ENCODE measurements around the gene GSTA5.
"Not testable (repeated sequence)": the region's sequence is repeated elsewhere in the genome, so short reads cannot be mapped to it uniquely, and the experiment has no call there.

The GSTA5 gene

GRCh38 chr6:52840763-52841585 is at the start of gene GSTA5:
TSS of gene GSTA5 (minus strand) at chr6:52840813.
- H3K27me3 ChIP-seq (ENCODE audit: control insufficient read depth, insufficient read depth, low read length), result no peaks in the 10 kb centered on the region
- no peak within 1 kb of the TSS for H3K9ac ChIP-seq (ENCODE audit: low read depth, low read length)
- H3K36me3 ChIP-seq (ENCODE audit: control insufficient read depth, insufficient read depth, low read length), result no peaks in the 10 kb centered on the region
- no peaks in the 10 kb centered on the region for H3K4me1 ChIP-seq (ENCODE audit: control insufficient read depth, insufficient read depth, low read length)
- no peak within 1 kb of the TSS for H3K4me3 ChIP-seq (ENCODE audit: low read depth, low read length)
- H3K9me3 ChIP-seq (ENCODE audit: control insufficient read depth, insufficient read depth, low read length), result no peaks in the 10 kb centered on the region

- H3K9ac ChIP-seq (ENCODE audit: low read depth, low read length), result no peak overlapping the region
- no peak overlapping the region for H3K4me3 ChIP-seq (ENCODE audit: low read depth, low read length)
- H3K9me3 ChIP-seq (ENCODE audit: control insufficient read depth, insufficient read depth, low read length), result no peaks in the 10 kb centered on the region
- H3K27me3 ChIP-seq (ENCODE audit: control insufficient read depth, insufficient read depth, low read length), result no peaks in the 10 kb centered on the region
- no peaks in the 10 kb centered on the region for H3K4me1 ChIP-seq (ENCODE audit: control insufficient read depth, insufficient read depth, low read length)
- H3K36me3 ChIP-seq (ENCODE audit: control insufficient read depth, insufficient read depth, low read length), result no peaks in the 10 kb centered on the region
These were observed 49.4 kb upstream of the GSTA5 start for GRCh38 chr6:52890018-52890417.

GRCh38 chr6:52887910-52888524 is 47.4 kb upstream of the GSTA5 start:
- Histone ChIP-seq H3K4me1 (ENCODE audit: control insufficient read depth, insufficient read depth, low read length) (no peaks in the 10 kb centered on the region), H3K4me3 (ENCODE audit: low read depth, low read length) (no peak overlapping the region), H3K36me3 (ENCODE audit: control insufficient read depth, insufficient read depth, low read length) (no peaks in the 10 kb centered on the region), H3K27me3 (ENCODE audit: control insufficient read depth, insufficient read depth, low read length) (no peaks in the 10 kb centered on the region), H3K9ac (ENCODE audit: low read depth, low read length) (no peak overlapping the region), H3K9me3 (ENCODE audit: control insufficient read depth, insufficient read depth, low read length) (no peaks in the 10 kb centered on the region)

GRCh38 chr6:52881996-52882841 is 41.6 kb upstream of the GSTA5 start:
- peak overlapping the region; percentile 77 for H3K4me3 ChIP-seq (ENCODE audit: low read depth, low read length)
- no peaks in the 10 kb centered on the region for H3K36me3 ChIP-seq (ENCODE audit: control insufficient read depth, insufficient read depth, low read length)
- peak overlapping the region; percentile 66 for H3K9ac ChIP-seq (ENCODE audit: low read depth, low read length)
- H3K9me3 ChIP-seq (ENCODE audit: control insufficient read depth, insufficient read depth, low read length), result no peaks in the 10 kb centered on the region
- no peaks in the 10 kb centered on the region for H3K27me3 ChIP-seq (ENCODE audit: control insufficient read depth, insufficient read depth, low read length)
- no peaks in the 10 kb centered on the region for H3K4me1 ChIP-seq (ENCODE audit: control insufficient read depth, insufficient read depth, low read length)

GRCh38 chr6:52881662-52881995 is 41.0 kb upstream of the GSTA5 start:
- no peak overlapping the region for H3K9ac ChIP-seq (ENCODE audit: low read depth, low read length)
- H3K36me3 ChIP-seq (ENCODE audit: control insufficient read depth, insufficient read depth, low read length), result no peaks in the 10 kb centered on the region
- H3K4me1 ChIP-seq (ENCODE audit: control insufficient read depth, insufficient read depth, low read length), result no peaks in the 10 kb centered on the region
- H3K4me3 ChIP-seq (ENCODE audit: low read depth, low read length), result peak overlapping the region; percentile 77
- H3K9me3 ChIP-seq (ENCODE audit: control insufficient read depth, insufficient read depth, low read length), result no peaks in the 10 kb centered on the region
- no peaks in the 10 kb centered on the region for H3K27me3 ChIP-seq (ENCODE audit: control insufficient read depth, insufficient read depth, low read length)

GRCh38 chr6:52877786-52878185 is 37.2 kb upstream of the GSTA5 start:
- H3K4me3 ChIP-seq (ENCODE audit: low read depth, low read length), result no peak overlapping the region
- no peaks in the 10 kb centered on the region for H3K4me1 ChIP-seq (ENCODE audit: control insufficient read depth, insufficient read depth, low read length)
- no peaks in the 10 kb centered on the region for H3K27me3 ChIP-seq (ENCODE audit: control insufficient read depth, insufficient read depth, low read length)
- no peaks in the 10 kb centered on the region for H3K9me3 ChIP-seq (ENCODE audit: control insufficient read depth, insufficient read depth, low read length)
- no peak overlapping the region for H3K9ac ChIP-seq (ENCODE audit: low read depth, low read length)
- H3K36me3 ChIP-seq (ENCODE audit: control insufficient read depth, insufficient read depth, low read length), result no peaks in the 10 kb centered on the region

GRCh38 chr6:52877168-52877567 is 36.6 kb upstream of the GSTA5 start:
- Histone ChIP-seq H3K36me3 (ENCODE audit: control insufficient read depth, insufficient read depth, low read length) (no peaks in the 10 kb centered on the region), H3K9ac (ENCODE audit: low read depth, low read length) (no peak overlapping the region), H3K4me1 (ENCODE audit: control insufficient read depth, insufficient read depth, low read length) (no peaks in the 10 kb centered on the region), H3K27me3 (ENCODE audit: control insufficient read depth, insufficient read depth, low read length) (no peaks in the 10 kb centered on the region), H3K9me3 (ENCODE audit: control insufficient read depth, insufficient read depth, low read length) (no peaks in the 10 kb centered on the region), H3K4me3 (ENCODE audit: low read depth, low read length) (no peak overlapping the region)

- Histone ChIP-seq H3K9me3 (ENCODE audit: control insufficient read depth, insufficient read depth, low read length) (no peaks in the 10 kb centered on the region), H3K4me1 (ENCODE audit: control insufficient read depth, insufficient read depth, low read length) (no peaks in the 10 kb centered on the region), H3K4me3 (ENCODE audit: low read depth, low read length) (no peak overlapping the region), H3K36me3 (ENCODE audit: control insufficient read depth, insufficient read depth, low read length) (no peaks in the 10 kb centered on the region), H3K9ac (ENCODE audit: low read depth, low read length) (no peak overlapping the region), H3K27me3 (ENCODE audit: control insufficient read depth, insufficient read depth, low read length) (no peaks in the 10 kb centered on the region)
These were observed 35.6 kb upstream of the GSTA5 start for GRCh38 chr6:52876056-52876787.

GRCh38 chr6:52872031-52872430 is 31.4 kb upstream of the GSTA5 start:
- H3K36me3 ChIP-seq (ENCODE audit: control insufficient read depth, insufficient read depth, low read length), result no peaks in the 10 kb centered on the region
- no peaks in the 10 kb centered on the region for H3K27me3 ChIP-seq (ENCODE audit: control insufficient read depth, insufficient read depth, low read length)

GRCh38 chr6:52871621-52872020 is 31.0 kb upstream of the GSTA5 start:
- Histone ChIP-seq H3K9me3 (ENCODE audit: control insufficient read depth, insufficient read depth, low read length) (no peaks in the 10 kb centered on the region), H3K9ac (ENCODE audit: low read depth, low read length) (no peak overlapping the region), H3K27me3 (ENCODE audit: control insufficient read depth, insufficient read depth, low read length) (no peaks in the 10 kb centered on the region), H3K36me3 (ENCODE audit: control insufficient read depth, insufficient read depth, low read length) (no peaks in the 10 kb centered on the region), H3K4me1 (ENCODE audit: control insufficient read depth, insufficient read depth, low read length) (peaks cover 4% of the 10 kb centered on the region), H3K4me3 (ENCODE audit: low read depth, low read length) (no peak overlapping the region)

More at GRCh38 chr6:52872031-52872430, 31.4 kb upstream of the GSTA5 start:
- H3K4me3 ChIP-seq (ENCODE audit: low read depth, low read length), result no peak overlapping the region
- H3K9me3 ChIP-seq (ENCODE audit: control insufficient read depth, insufficient read depth, low read length), result no peaks in the 10 kb centered on the region
- H3K4me1 ChIP-seq (ENCODE audit: control insufficient read depth, insufficient read depth, low read length), result peaks cover 4% of the 10 kb centered on the region
- no peak overlapping the region for H3K9ac ChIP-seq (ENCODE audit: low read depth, low read length)

- not testable (repeated sequence) for H3K4me1 ChIP-seq (ENCODE audit: control insufficient read depth, insufficient read depth, low read length); H3K9ac ChIP-seq (ENCODE audit: low read depth, low read length); H3K4me3 ChIP-seq (ENCODE audit: low read depth, low read length); H3K27me3 ChIP-seq (ENCODE audit: control insufficient read depth, insufficient read depth, low read length); H3K36me3 ChIP-seq (ENCODE audit: control insufficient read depth, insufficient read depth, low read length); H3K9me3 ChIP-seq (ENCODE audit: control insufficient read depth, insufficient read depth, low read length)
These were observed 29.9 kb upstream of the GSTA5 start for GRCh38 chr6:52870335-52871091.

Measured in iPS-15b (cell line).